Umbilical cord (tissue), 2 donors: Measurements from ENCODE around the gene NMNAT2. TPM values are rescaled to one million over a fixed set of nuclear protein-coding genes. Genes with fewer than 3 reads are reported as not detected.

Source experiments
- DNase-seq: peaks from one replicate; pipeline ENCODE4 v3.0.0-alpha.2; 2015; ENCODE audit warnings: low spot score
- total RNA-seq: library from RNA; depleted of rRNA; stranded (reverse); fragments of >200 nt; gene quantifications from one replicate; pipeline ENCODE4 v1.2.3, GENCODE V29; 2014; ENCODE audit warnings: low replicate concordance; ENCODE audit not compliant: insufficient read depth

Gene NMNAT2
- total RNA-seq, 1 donor from 2014 or later, result 2.9 TPM

DNA sequence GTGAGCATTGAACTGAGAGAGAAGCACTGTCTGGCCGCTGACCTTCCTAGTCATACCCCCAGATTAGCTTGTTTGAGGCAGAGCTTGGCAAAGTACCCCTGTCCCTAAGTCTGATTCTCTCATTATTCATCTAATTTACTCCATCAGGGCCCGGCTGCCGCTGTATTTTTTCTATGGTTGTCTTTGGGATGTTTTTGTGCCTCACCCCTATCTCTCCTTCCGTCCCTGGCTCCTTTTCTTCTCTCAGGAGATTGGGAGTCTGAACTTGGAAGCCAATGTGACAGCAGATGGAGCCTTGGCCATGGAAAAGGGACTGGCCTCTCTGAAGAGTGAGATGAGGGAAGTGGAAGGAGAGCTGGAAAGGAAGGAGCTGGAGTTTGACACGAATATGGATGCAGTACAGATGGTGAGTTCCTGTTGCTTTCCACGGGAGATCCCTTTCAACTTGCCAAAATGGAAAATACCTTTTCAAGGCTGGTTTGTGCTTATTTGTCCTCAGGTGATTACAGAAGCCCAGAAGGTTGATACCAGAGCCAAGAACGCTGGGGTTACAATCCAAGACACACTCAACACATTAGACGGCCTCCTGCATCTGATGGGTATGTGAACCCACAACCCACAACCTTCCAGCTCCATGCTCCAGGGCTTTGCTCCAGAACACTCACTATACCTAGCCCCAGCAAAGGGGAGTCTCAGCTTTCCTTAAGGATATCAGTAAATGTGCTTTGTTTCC is 178.2 kb downstream of the NMNAT2 start:
- DNase-seq, result no peak

DNA sequence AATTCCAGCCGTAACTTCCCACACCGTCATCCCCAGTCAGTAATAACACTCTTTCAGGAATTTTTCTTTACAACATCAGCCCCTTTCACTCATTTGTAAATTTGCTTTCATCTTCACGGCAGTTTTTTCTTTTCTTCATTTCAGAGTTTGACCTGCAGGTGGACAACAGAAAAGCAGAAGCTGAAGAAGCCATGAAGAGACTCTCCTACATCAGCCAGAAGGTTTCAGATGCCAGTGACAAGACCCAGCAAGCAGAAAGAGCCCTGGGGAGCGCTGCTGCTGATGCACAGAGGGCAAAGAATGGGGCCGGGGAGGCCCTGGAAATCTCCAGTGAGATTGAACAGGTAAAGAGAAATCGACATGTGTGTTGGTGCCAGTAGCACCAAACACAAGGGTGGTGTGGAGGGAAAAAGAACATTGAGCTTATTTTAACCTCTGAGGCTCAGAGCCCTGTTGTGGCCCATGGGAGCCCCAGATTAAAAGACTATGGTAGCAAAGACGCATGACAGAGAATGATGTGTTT is 178.9 kb downstream of the NMNAT2 start:
- no peak for DNase-seq

- no peak for DNase-seq
Observed at GRCh38 chr1:183238071-183238470, 180.1 kb downstream of the NMNAT2 start.

- no peak for DNase-seq
Observed at GRCh38 chr1:183237046-183237445, 181.1 kb downstream of the NMNAT2 start.

GRCh38 chr1:183236158-183236725 is 181.9 kb downstream of the NMNAT2 start:
- DNase-seq, result no peak

DNA sequence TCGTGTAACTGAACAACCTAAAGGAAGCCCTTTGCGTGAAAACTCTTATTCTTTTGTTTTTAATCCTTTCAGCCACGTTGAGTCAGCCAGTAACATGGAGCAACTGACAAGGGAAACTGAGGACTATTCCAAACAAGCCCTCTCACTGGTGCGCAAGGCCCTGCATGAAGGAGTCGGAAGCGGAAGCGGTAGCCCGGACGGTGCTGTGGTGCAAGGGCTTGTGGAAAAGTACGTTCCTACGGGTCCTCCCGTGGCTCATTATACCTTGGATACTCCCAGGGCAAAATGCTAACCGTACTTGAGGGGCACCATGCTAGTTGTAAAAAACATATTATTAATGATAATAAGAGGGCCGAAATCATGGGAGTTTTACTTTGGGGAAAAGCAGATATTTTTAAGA is 182.7 kb downstream of the NMNAT2 start:
- no peak for DNase-seq

- DNase-seq, result peak; percentile 96
Observed at GRCh38 chr1:183234660-183235476, 183.3 kb downstream of the NMNAT2 start.

DNA sequence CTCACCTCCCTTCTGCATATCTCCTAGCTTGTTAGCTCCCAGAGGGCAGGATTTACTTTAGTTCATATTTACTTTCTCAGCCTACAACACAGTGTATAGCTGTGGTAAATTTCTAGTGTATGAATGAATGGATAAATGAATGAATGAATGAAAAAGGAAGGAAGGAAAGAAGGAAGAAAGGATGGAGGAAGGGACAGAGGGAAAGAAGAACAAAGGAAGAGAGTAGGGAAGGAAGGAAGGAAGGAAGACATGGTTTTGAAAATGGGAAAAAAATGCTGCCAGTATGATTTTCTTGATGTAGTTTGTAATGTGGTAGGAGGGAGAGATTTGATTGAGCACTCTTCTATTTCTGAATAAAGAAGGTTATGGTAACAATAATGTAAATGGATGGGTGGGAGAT is 185.1 kb downstream of the NMNAT2 start:
- DNase-seq, result no peak

GRCh38 chr1:183231545-183231944 is 186.6 kb downstream of the NMNAT2 start:
- no peak for DNase-seq

- no peak for DNase-seq
Observed at GRCh38 chr1:183230413-183230812, 187.8 kb downstream of the NMNAT2 start.

GRCh38 chr1:183228347-183229220 is 189.6 kb downstream of the NMNAT2 start:
- DNase-seq, result no peak

- DNase-seq, result peak; percentile 46
Observed at GRCh38 chr1:183227422-183228346, 190.5 kb downstream of the NMNAT2 start.

DNA sequence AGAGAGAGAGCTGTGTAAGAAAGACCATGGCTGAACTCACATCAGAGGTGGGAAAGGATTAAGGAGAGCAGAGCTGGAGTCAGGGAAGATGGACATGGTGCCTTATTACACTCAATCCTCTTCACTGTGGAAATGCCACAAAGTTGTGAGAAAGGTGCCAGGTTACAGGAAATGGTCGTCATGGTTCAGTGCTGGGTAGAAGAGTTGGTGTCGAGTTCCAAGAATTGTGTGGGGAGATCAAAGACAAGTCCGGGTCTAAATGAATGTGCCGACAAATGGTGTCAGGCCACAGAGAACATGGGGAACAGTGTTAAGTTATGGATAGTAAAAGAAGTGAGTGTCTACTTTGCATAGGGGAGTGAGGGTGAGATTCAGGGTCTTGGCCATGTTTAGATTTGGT is 191.2 kb downstream of the NMNAT2 start:
- no peak for DNase-seq

DNA sequence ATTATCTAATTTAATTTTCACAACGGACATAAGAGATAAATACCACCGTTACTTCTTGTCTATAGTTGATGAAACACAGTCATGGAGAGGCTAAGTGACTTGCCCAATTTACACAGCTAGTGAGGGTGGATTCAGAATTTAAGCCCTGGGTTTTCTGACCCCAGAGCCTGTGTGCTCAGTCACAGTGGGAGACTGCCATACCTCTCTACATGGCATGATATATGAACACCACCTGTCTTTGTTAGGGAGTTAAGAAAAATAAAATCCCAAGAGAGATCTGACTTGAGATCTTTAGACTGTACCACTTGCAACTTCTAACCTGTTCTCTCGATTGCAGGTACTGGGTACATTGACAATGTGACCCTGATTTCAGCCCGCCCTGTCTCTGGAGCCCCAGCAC is 191.8 kb downstream of the NMNAT2 start:
- no peak for DNase-seq

- DNase-seq, result no peak
Observed at GRCh38 chr1:183223467-183223866, 194.7 kb downstream of the NMNAT2 start.

- DNase-seq, result no peak
Observed at GRCh38 chr1:183222909-183223308, 195.3 kb downstream of the NMNAT2 start.

- no peak for DNase-seq
Observed at GRCh38 chr1:183219616-183220009, 198.6 kb downstream of the NMNAT2 start.

GRCh38 chr1:183218971-183219615 is 199.1 kb downstream of the NMNAT2 start:
- DNase-seq, result peak; percentile 89

DNA sequence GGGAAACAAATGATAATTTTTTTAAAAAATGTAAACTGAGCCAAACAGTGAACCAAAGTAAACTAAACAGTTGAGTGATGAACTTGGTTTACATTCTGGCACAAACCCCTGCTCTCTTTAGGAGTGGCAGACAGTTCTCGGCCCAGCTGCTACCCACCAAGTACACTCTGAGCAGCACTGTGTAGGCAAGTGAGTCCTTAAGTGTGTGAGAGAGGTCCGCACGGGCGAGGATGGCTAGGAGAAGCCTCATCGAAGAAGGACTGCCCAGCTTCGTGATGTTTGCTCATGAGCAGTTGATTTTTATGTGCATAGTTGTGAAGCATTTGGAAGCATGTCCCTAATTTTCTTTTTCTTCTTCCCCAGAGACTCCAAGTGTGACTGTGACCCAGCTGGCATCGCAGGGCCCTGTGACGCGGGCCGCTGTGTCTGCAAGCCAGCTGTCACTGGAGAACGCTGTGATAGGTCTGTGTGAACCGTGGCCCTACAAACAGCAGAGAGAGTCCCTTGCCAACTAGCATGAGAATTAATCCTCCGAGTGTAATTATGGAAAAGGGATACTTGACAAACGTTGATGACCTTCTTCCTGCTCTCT is 200.1 kb downstream of the NMNAT2 start:
- DNase-seq, result no peak
